GM23248 (cell line): Measurements from ENCODE around the gene RABL6. TPM values are rescaled to one million over a fixed set of nuclear protein-coding genes. Genes with fewer than 3 reads are reported as not detected.

ENCODE experiments used
- DNase-seq: peaks from one replicate; pipeline ENCODE4 v3.0.0-alpha.2; 2015
- H2AFZ ChIP-seq: fragments of 200-600 bp; sonication (generic); 2 replicates; pipeline ENCODE4 v1.6.1; 2016; ENCODE audit warnings: antibody characterized with exemption
- H3F3A ChIP-seq: fragments of 200-600 bp; sonication (generic); 2 replicates; pipeline ENCODE4 v1.6.1; 2016; ENCODE audit warnings: mild to moderate bottlenecking, antibody characterized with exemption, mixed run types; ENCODE audit not compliant: insufficient read depth
- H3K27ac ChIP-seq: fragments of 200-600 bp; sonication (generic); 2 replicates; pipeline ENCODE4 v1.5.1; 2016; ENCODE audit warnings: mild to moderate bottlenecking
- H3K27me3 ChIP-seq: fragments of 200-600 bp; sonication (generic); replicated peaks from 2 replicates; pipeline ENCODE4 v1.6.1; 2016; ENCODE audit warnings: mild to moderate bottlenecking; ENCODE audit not compliant: insufficient read depth
- H3K36me3 ChIP-seq: fragments of 200-600 bp; sonication (generic); 2 replicates; pipeline ENCODE4 v1.6.1; 2016; ENCODE audit warnings: low read depth, mild to moderate bottlenecking
- H3K4me1 ChIP-seq: fragments of 200-600 bp; sonication (generic); 2 replicates; pipeline ENCODE4 v1.6.1; 2016; ENCODE audit warnings: mild to moderate bottlenecking; ENCODE audit not compliant: insufficient read depth
- H3K4me2 ChIP-seq: fragments of 200-600 bp; sonication (generic); one replicate; pipeline ENCODE4 v1.6.1; 2016; ENCODE audit warnings: mild to moderate bottlenecking; ENCODE audit not compliant: unreplicated experiment
- H3K4me3 ChIP-seq: fragments of 200-600 bp; sonication (generic); 2 replicates; pipeline ENCODE4 v1.5.1; 2016; ENCODE audit warnings: mild to moderate bottlenecking
- H3K79me2 ChIP-seq: fragments of 200-600 bp; sonication (generic); 2 replicates; pipeline ENCODE4 v1.6.1; 2016; ENCODE audit warnings: mild to moderate bottlenecking; ENCODE audit not compliant: insufficient read depth
- H3K9ac ChIP-seq: fragments of 200-600 bp; sonication (generic); 2 replicates; pipeline ENCODE4 v1.6.1; 2016; ENCODE audit warnings: mild to moderate bottlenecking
- H3K9me2 ChIP-seq: fragments of 200-600 bp; sonication (generic); 2 replicates; pipeline ENCODE4 v1.6.1; 2016; ENCODE audit warnings: mixed run types, mild to moderate bottlenecking, moderate library complexity; ENCODE audit not compliant: insufficient read depth
- H3K9me3 ChIP-seq: fragments of 200-600 bp; sonication (generic); one replicate; pipeline ENCODE4 v1.6.1; 2017; ENCODE audit warnings: low read depth
- H4K20me1 ChIP-seq: fragments of 200-600 bp; sonication (generic); 2 replicates; pipeline ENCODE4 v1.6.0; 2016; ENCODE audit not compliant: insufficient read depth
- EZH2 ChIP-seq: fragments of 200-600 bp; sonication (generic); IDR thresholded peaks from 2 replicates; pipeline ENCODE4 v1.6.1; 2018; ENCODE audit warnings: antibody characterized with exemption, mild to moderate bottlenecking; ENCODE audit not compliant: insufficient read depth, poor library complexity, severe bottlenecking
- EZH2phosphoT487 ChIP-seq: fragments of 200-600 bp; sonication (generic); IDR thresholded peaks from 2 replicates; pipeline ENCODE4 v1.6.1; 2018; ENCODE audit warnings: antibody characterized with exemption, moderate library complexity, mild to moderate bottlenecking, low read depth; ENCODE audit not compliant: insufficient read depth
- WGBS, 2 experiments: methylation state at CpG; one replicate each; pipeline ENCODE4 v1.1.6; 2015 to 2017; ENCODE audit warnings: low lambda C conversion rate in 2 of 2, low coverage in 1 of 2; ENCODE audit errors: missing lambda C conversion rate in 2 of 2; 5-methylcytosine and 5-hydroxymethylcytosine counted together
- in situ Hi-C: fragments of 300-500 bp; cut with MboI; formaldehyde crosslinking; loops from 2 replicates; pipeline ENCODE4 v1.15.0; 2020
- polyA plus RNA-seq: library from polyadenylated mRNA; unstranded; fragments of >200 nt; fragmentation: Nextera tagmentation; extraction: Ambion mirVana; gene quantifications from 2 replicates; pipeline ENCODE4 v1.2.1, GENCODE V29; 2016
- total RNA-seq: library from RNA; depleted of rRNA; stranded (reverse); fragments of >200 nt; shearing (Covaris generic); gene quantifications from 2 replicates; pipeline ENCODE4 v1.2.3, GENCODE V29; 2014

Gene RABL6
- total and polyA plus RNA-seq, 2 experiments from 2014 or later, result 22.0 to 81.1 TPM

GRCh38 chr9:136803551-136804508 lies 3.9 kb upstream of the RABL6 start:
- Histone ChIP-seq H3K79me2 (peaks cover 9% of the 10 kb centered on the region), H3K27ac (no peak overlapping the region), H3K9me2 (no peaks in the 10 kb centered on the region), H3K36me3 (no peaks in the 10 kb centered on the region), H3K4me3 (no peak overlapping the region), H3K4me2 (no peak overlapping the region), H2AFZ (no peak overlapping the region), H4K20me1 (no peaks in the 10 kb centered on the region), H3F3A (0 out of 2 replicates have a peak, but pooled peaks cover 4% of the 10 kb centered on the region), H3K9me3 (no peaks in the 10 kb centered on the region), H3K27me3 (peaks cover 32% of the 10 kb centered on the region), H3K4me1 (0 out of 2 replicates have a peak, but pooled peaks cover 3% of the 10 kb centered on the region), H3K9ac (no peak overlapping the region)
- in situ Hi-C loops, result no loop called here
- TF ChIP-seq EZH2, result no peak
- TF ChIP-seq EZH2phosphoT487, result no peak
- 89 to 93% methylated on average over 22 of the region's 22 CpGs for WGBS, 2 experiments
- no peak for DNase-seq

GRCh38 chr9:136804509-136805206 lies 3.1 kb upstream of the RABL6 start:
- peaks cover 17% of the 10 kb centered on the region for H3K79me2 ChIP-seq
- no peaks in the 10 kb centered on the region for H3K36me3 ChIP-seq
- H2AFZ ChIP-seq, result no peak overlapping the region
- no peak overlapping the region for H3K27ac ChIP-seq
- no peak for DNase-seq
- H3K9me3 ChIP-seq, result no peaks in the 10 kb centered on the region
- no peaks in the 10 kb centered on the region for H4K20me1 ChIP-seq
- no peaks in the 10 kb centered on the region for H3K9me2 ChIP-seq
- no peak overlapping the region for H3K4me3 ChIP-seq
- no peak for TF ChIP-seq EZH2phosphoT487
- TF ChIP-seq EZH2, result no peak
- H3K4me2 ChIP-seq, result no peak overlapping the region
- peaks cover 10% of the 10 kb centered on the region; the same call in 1 of the 2 replicates for H3K4me1 ChIP-seq
- H3F3A ChIP-seq, result peaks cover 8% of the 10 kb centered on the region; the same call in 1 of the 2 replicates
- H3K27me3 ChIP-seq, result peaks cover 24% of the 10 kb centered on the region
- WGBS, 2 experiments, result 92% methylated on average over 18 to 20 of the region's 20 CpGs
- in situ Hi-C loops, result no loop called here
- H3K9ac ChIP-seq, result no peak overlapping the region

- Histone ChIP-seq H3K4me2 (no peak overlapping the region), H3K4me1 (peaks cover 14% of the 10 kb centered on the region; the same call in 1 of the 2 replicates), H3K9me2 (no peaks in the 10 kb centered on the region), H3K27ac (no peak overlapping the region), H3K36me3 (no peaks in the 10 kb centered on the region), H3K79me2 (peaks cover 23% of the 10 kb centered on the region), H3K9me3 (no peaks in the 10 kb centered on the region), H3F3A (peaks cover 11% of the 10 kb centered on the region; the same call in 1 of the 2 replicates), H3K9ac (no peak overlapping the region), H3K4me3 (no peak overlapping the region), H4K20me1 (no peaks in the 10 kb centered on the region), H3K27me3 (peaks cover 20% of the 10 kb centered on the region), H2AFZ (no peak overlapping the region)
- 96% methylated on average over 11 of the region's 12 CpGs for WGBS, 2 experiments
- in situ Hi-C loops, result no loop called here
- TF ChIP-seq EZH2phosphoT487 (no peak), EZH2 (no peak)
- DNase-seq, result no peak
These were observed 2.5 kb upstream of the RABL6 start for GRCh38 chr9:136805207-136805740.

- no peak for DNase-seq
- Histone ChIP-seq H4K20me1 (no peaks in the 10 kb centered on the region), H3K9me2 (no peaks in the 10 kb centered on the region), H3K36me3 (0 out of 2 replicates have a peak, but pooled peaks cover 7% of the 10 kb centered on the region), H3K9ac (no peak overlapping the region), H3K27ac (no peak overlapping the region), H3K27me3 (peaks cover 14% of the 10 kb centered on the region; the same call in 1 of the 2 replicates), H3F3A (peaks cover 11% of the 10 kb centered on the region; the same call in 1 of the 2 replicates), H3K4me1 (peaks cover 12% of the 10 kb centered on the region; the same call in 1 of the 2 replicates), H3K4me3 (no peak overlapping the region), H2AFZ (no peak overlapping the region), H3K9me3 (no peaks in the 10 kb centered on the region), H3K79me2 (peaks cover 31% of the 10 kb centered on the region), H3K4me2 (no peak overlapping the region)
- 98 to 99% methylated on average over 10 of the region's 10 CpGs for WGBS, 2 experiments
- TF ChIP-seq EZH2phosphoT487 (no peak), EZH2 (no peak)
- in situ Hi-C loops, result no loop called here
These were observed 1.7 kb upstream of the RABL6 start for GRCh38 chr9:136806067-136806466.
